Gastrocnemius medialis (tissue), 4 donors: ENCODE data around the gene TNFSF10. TPM values are rescaled to one million over a fixed set of nuclear protein-coding genes. Genes with fewer than 3 reads are reported as not detected.

ENCODE experiments used
- ATAC-seq, 2 donors: fragments of 150-250 bp; one replicate each; pipeline ENCODE4 v1.9.1; 2016
- DNase-seq, 2 donors: peaks; one replicate each; pipeline ENCODE4 v3.0.0-alpha.2; 2019
- H3K27ac ChIP-seq, 4 donors: fragments of 200-600 bp; sonication (generic); 1 replicate in 1 of 4; 2 replicates in 3 of 4; pipeline ENCODE4 v1.5.1; 2016 to 2018; ENCODE audit warnings: mild to moderate bottlenecking in 2 of 4, moderate library complexity in 1 of 4
- H3K27me3 ChIP-seq, 3 donors: fragments of 200-600 bp; sonication (generic) in 2 of 3; 1 replicate in 1 of 3; 2 replicates in 2 of 3; pipeline versions ENCODE4 v1.5.1 to v1.6.0; 2016 to 2019; ENCODE audit warnings: mild to moderate bottlenecking in 1 of 3, moderate library complexity in 1 of 3
- H3K36me3 ChIP-seq, 2 donors: fragments of 200-600 bp; sonication (generic) in 1 of 2; one replicate each; pipeline ENCODE4 v1.5.1; 2017 to 2018
- H3K4me1 ChIP-seq, 2 donors: fragments of 200-600 bp; sonication (generic) in 1 of 2; one replicate each; pipeline ENCODE4 v1.5.1; 2016 to 2017; ENCODE audit warnings: mild to moderate bottlenecking in 2 of 2
- H3K4me3 ChIP-seq, 4 donors: fragments of 200-600 bp; sonication (generic) in 3 of 4; 1 replicate in 1 of 4; 2 replicates in 3 of 4; pipeline ENCODE4 v1.5.1; 2016 to 2019; ENCODE audit warnings: mild to moderate bottlenecking in 2 of 4
- H3K9me3 ChIP-seq, 3 donors: fragments of 200-600 bp; sonication (generic) in 2 of 3; 1 replicate in 1 of 3; 2 replicates in 2 of 3; pipeline ENCODE4 v1.5.1; 2016 to 2019
- POLR2A ChIP-seq, 2 donors: fragments of 450-650 bp; IDR thresholded peaks; one replicate each; pipeline ENCODE4 v1.6.1; 2017; ENCODE audit warnings: antibody characterized with exemption in 2 of 2, mild to moderate bottlenecking in 2 of 2, moderate library complexity in 2 of 2
- in situ Hi-C, 4 donors: fragments of 200-750 bp; cut with MboI; loops; one replicate each; pipeline versions ENCODE4 v1.15.0 to v1.8.0; 2017; ENCODE audit warnings: low sequenced_read_pairs in 4 of 4
- intact Hi-C: fragments of 100-400 bp; cut with DNase I; formaldehyde crosslinking; loops from one replicate; pipeline ENCODE4 v1.15.1; 2023; ENCODE audit warnings: low total_unique reads
- total RNA-seq, 4 donors: library from RNA; depleted of rRNA; stranded (reverse); fragments of >200 nt; gene quantifications; one replicate each; pipeline versions ENCODE4 v1.1.0 to v1.2.3, GENCODE V29; 2016
- TF ChIP-seq, protein P1 (sequence below), 5 experiments: fragments of 450-650 bp in 3 of 5; fragments of 200-600 bp in 2 of 5; sonication (generic) in 2 of 5; IDR thresholded peaks in 4 of 5; conservative IDR thresholded peaks in 1 of 5; 1 replicate in 4 of 5; 2 replicates in 1 of 5; pipeline ENCODE4 v1.5.1; 2016 to 2019; ENCODE audit warnings: antibody characterized with exemption in 5 of 5, mild to moderate bottlenecking in 3 of 5, moderate library complexity in 3 of 5

TNFSF10 gene
- total RNA-seq, 4 donors from 2014 or later: 10.2 to 32.8 (median 24.3) TPM

DNA sequence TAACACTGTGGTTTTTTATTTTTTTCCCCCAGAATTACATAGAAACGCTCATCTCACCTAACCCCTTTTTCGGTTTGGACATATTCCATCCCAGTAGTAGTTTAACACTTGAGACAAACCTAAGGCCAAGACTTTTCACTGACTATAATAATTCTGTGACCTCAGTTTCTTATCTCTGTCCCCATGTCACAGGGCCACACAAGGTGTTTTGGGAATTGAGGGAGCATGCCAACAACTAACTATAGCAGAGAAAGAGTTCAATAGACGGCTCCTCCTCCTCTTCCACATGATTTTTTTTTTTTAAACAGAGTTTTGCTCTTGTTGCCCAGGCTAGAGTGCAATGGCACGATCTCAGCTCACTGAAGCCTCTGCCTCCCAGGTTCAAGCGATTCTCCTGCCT lies 47.5 kb downstream of the TNFSF10 start:
- DNase-seq: no peak
- TF ChIP-seq, protein P1, sequence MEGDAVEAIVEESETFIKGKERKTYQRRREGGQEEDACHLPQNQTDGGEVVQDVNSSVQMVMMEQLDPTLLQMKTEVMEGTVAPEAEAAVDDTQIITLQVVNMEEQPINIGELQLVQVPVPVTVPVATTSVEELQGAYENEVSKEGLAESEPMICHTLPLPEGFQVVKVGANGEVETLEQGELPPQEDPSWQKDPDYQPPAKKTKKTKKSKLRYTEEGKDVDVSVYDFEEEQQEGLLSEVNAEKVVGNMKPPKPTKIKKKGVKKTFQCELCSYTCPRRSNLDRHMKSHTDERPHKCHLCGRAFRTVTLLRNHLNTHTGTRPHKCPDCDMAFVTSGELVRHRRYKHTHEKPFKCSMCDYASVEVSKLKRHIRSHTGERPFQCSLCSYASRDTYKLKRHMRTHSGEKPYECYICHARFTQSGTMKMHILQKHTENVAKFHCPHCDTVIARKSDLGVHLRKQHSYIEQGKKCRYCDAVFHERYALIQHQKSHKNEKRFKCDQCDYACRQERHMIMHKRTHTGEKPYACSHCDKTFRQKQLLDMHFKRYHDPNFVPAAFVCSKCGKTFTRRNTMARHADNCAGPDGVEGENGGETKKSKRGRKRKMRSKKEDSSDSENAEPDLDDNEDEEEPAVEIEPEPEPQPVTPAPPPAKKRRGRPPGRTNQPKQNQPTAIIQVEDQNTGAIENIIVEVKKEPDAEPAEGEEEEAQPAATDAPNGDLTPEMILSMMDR (IDR thresholded peaks at IDR 0.05 in 4 of 5, conservative IDR thresholded peaks at IDR 0.05 in 1 of 5): no peak
- no peak for TF ChIP-seq POLR2A (IDR thresholded peaks at IDR 0.05)
- no peak overlapping the region for H3K27ac ChIP-seq
- H3K9me3 ChIP-seq: no peaks in the 10 kb centered on the region
- no peak for ATAC-seq
- intact Hi-C loops: loop anchor here (5.0 to 10.0 kb wide), 3 partner anchors 71 to 828 kb away; partner anchors contain the start of gene FNDC3B
- no peaks in the 10 kb centered on the region for H3K27me3 ChIP-seq
- H3K4me3 ChIP-seq: no peak overlapping the region
- no peaks in the 10 kb centered on the region for H3K36me3 ChIP-seq
- peaks cover 0 to 3% of the 10 kb centered on the region in 2 donors for H3K4me1 ChIP-seq
- in situ Hi-C loops: loop anchor here in 3 of 4 donors (10.0 to 25.0 kb wide), 4 partner anchors 121 to 471 kb away; partner anchors contain the start of gene FNDC3B (in 1 of the 3)

- in situ Hi-C loops (loop anchor here in 3 of 4 donors (10.0 kb wide), 3 partner anchors 117 to 467 kb away; no protein-coding TSS in a partner anchor), intact Hi-C loops (loop anchor here (10.0 kb wide), 2 partner anchors 67 to 437 kb away; partner anchors contain the start of gene FNDC3B)
- H3K36me3 ChIP-seq: no peaks in the 10 kb centered on the region
- no peaks in the 10 kb centered on the region for H3K27me3 ChIP-seq
- H3K4me3 ChIP-seq: no peak overlapping the region
- no peak for TF ChIP-seq POLR2A (IDR thresholded peaks at IDR 0.05)
- TF ChIP-seq, protein P1 (IDR thresholded peaks at IDR 0.05 in 4 of 5, conservative IDR thresholded peaks at IDR 0.05 in 1 of 5): no peak
- no peaks in the 10 kb centered on the region for H3K4me1 ChIP-seq
- no peak overlapping the region for H3K27ac ChIP-seq
- DNase-seq: no peak
- no peak for ATAC-seq
- H3K9me3 ChIP-seq: no peaks in the 10 kb centered on the region
Observed at GRCh38 chr3:172471903-172472302, 51.3 kb downstream of the TNFSF10 start.

DNA sequence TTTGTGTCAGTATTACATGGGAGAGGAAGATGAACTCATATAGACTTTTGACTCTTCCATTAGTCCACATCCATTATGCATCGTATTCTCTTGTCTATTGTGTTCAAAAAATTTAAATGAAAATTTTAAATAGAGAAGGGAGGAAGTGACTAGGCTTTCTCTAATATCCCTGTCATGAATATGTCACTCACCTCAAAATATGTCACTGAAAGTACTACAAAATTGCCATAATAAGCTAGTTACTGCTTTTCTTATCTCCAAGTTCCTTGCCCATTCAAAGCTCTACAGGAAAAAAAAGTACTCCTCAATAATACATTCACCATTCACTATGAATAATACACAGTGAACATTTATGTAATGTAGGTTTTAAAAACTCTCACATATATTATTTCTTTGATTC lies 52.6 kb downstream of the TNFSF10 start:
- Histone ChIP-seq H3K9me3 (no peaks in the 10 kb centered on the region), H3K36me3 (no peaks in the 10 kb centered on the region), H3K4me3 (no peak overlapping the region), H3K4me1 (no peaks in the 10 kb centered on the region), H3K27ac (no peak overlapping the region), H3K27me3 (no peaks in the 10 kb centered on the region)
- in situ Hi-C loops: loop anchor here in 3 of 4 donors (10.0 kb wide), 3 partner anchors 116 to 466 kb away; no protein-coding TSS in a partner anchor
- intact Hi-C loops: loop anchor here (10.0 kb wide), 2 partner anchors 66 to 436 kb away; partner anchors contain the start of gene FNDC3B
- ATAC-seq: no peak
- DNase-seq: no peak
- no peak for TF ChIP-seq POLR2A (IDR thresholded peaks at IDR 0.05)
- TF ChIP-seq, protein P1 (IDR thresholded peaks at IDR 0.05 in 4 of 5, conservative IDR thresholded peaks at IDR 0.05 in 1 of 5): no peak

DNA sequence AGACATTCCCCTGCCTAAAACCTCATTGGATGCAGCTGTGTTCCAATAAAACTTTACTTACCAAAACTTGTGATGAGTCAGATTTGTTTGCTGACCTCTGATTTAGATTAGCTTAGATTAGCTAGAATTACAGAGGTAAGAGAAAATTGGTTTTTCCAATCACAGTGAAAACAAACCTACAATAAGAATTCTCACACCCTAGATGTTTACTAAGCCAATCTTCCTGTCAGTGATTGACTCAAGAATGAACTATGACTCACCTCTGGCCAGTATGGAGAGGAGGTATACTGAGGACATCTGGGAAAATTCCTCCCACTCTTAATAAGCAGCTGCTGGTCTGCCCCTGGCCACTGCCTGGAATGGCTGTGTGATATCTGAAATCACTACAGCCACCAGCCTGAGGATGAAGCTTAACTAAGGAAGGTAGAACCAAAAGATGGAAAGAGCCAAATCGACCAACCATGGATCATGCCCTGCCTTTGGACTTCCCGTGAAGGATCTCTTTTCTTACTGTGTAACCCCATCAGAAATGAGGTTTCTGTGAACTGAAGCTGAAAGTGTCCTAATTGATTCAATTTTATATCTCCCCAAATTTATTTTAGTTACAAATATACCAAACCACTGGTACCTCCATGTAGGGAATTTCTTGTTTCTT lies 55.9 kb downstream of the TNFSF10 start:
- Histone ChIP-seq H3K27me3 (no peaks in the 10 kb centered on the region), H3K36me3 (no peaks in the 10 kb centered on the region), H3K9me3 (no peaks in the 10 kb centered on the region), H3K4me1 (no peaks in the 10 kb centered on the region), H3K27ac (no peak overlapping the region), H3K4me3 (no peak overlapping the region)
- in situ Hi-C loops: no loop called here
- TF ChIP-seq, protein P1 (IDR thresholded peaks at IDR 0.05 in 4 of 5, conservative IDR thresholded peaks at IDR 0.05 in 1 of 5): no peak
- TF ChIP-seq POLR2A (IDR thresholded peaks at IDR 0.05): no peak
- no peak for ATAC-seq
- intact Hi-C loops: no loop called here
- DNase-seq: no peak
